ENCODE data around the gene IFNA8. TPM values are rescaled to one million over a fixed set of nuclear protein-coding genes. Genes with fewer than 3 reads are reported as not detected.
"Not testable (repeated sequence)": the region's sequence is repeated elsewhere in the genome, so short reads cannot be mapped to it uniquely, and the experiment has no call there.

The IFNA8 gene
- total and polyA plus RNA-seq, 4 experiments from 2014 or later, result not detected

DNA sequence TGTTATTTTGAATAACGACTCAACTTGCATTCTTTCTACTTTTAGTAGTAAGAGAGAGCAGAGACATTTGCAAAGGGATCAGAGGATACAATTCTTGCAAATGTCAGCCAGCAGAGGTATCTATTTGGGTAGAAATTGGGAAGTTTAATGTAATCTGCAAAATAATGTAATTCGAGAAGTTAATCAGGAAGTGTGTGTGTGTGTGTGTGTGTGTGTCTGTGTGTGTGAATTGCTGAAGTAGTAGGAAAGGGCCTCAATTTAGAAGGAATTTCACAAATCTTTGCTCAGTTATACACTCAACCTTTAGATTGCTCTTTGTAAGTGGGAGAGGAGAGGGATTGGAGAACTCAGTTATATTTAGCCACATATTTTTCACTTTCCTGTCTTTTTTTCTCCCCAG, 20.3 kb downstream of the IFNA8 start:
- Histone ChIP-seq H3K36me3 (ENCODE audit: insufficient read depth, low read length) (no peaks in the 10 kb centered on the region), H3K9me3 (ENCODE audit: control insufficient read depth in 1 of 2, low read length in 2 of 2) (no peaks in the 10 kb centered on the region), H3K27me3 (ENCODE audit: insufficient read depth, low read length) (no peaks in the 10 kb centered on the region), H3K4me3 (ENCODE audit: low read length in 2 of 2) (no peak overlapping the region), H3K27ac (ENCODE audit: low read depth, low read length) (no peak overlapping the region), H3K4me1 (ENCODE audit: insufficient read depth, low read length) (no peaks in the 10 kb centered on the region)
- intact Hi-C loops (cut with micrococcal nuclease), result no loop called here
- POLR2A ChIA-PET (ENCODE audit: partially characterized antibody), result no interaction called here
- no peaks in the 10 kb centered on the region for H3K4me1 Mint-ChIP-seq
- no peaks in the 10 kb centered on the region for H3K36me3 Mint-ChIP-seq
- no peaks in the 10 kb centered on the region for H3K9me3 Mint-ChIP-seq
- CTCF ChIA-PET (ENCODE audit: partially characterized antibody), result no interaction called here
- peaks cover 23 to 26% of the 10 kb centered on the region in 2 donors for H3K27me3 Mint-ChIP-seq
- DNase-seq, result no peak
- no peak overlapping the region for H3K4me3 Mint-ChIP-seq
- no peak overlapping the region for H3K27ac Mint-ChIP-seq

DNA sequence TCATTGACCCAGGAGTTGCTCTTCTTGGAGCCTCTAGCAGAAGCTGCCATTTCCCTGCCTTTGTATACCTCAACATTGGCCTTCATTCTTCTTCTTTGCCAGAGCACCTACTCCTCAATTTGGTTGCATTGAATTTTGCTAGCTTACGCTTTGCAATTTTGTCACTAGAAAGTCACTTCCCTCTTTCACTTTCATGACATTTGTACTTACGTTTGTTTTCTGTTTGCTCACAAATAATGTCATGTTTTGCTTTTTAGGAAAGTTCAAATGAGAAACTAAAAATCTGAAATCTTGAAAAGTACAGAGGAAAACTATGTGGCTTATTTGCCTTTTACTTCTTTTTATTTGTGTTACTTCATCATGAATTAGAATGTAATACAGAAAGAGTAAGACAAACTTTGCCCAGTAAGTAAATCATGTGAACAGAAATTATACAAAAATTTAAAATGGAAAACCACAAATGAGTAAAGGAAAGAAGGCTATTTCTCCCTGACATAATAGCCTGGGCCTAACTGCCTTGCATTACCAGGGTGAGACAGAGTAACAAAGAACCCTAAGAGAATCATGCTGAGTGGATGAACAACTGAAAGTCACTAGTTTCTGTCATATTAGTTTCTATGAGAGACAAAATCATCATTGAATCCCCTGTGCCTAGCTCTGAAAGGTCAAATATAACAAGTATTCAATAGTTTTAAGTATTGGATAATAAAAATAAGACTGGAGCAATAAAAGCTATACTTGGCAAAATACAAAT, 23.9 kb downstream of the IFNA8 start:
- peaks cover 18 to 21% of the 10 kb centered on the region in 2 donors for H3K27me3 Mint-ChIP-seq
- H3K27ac Mint-ChIP-seq, result no peak overlapping the region
- Histone ChIP-seq H3K4me1 (ENCODE audit: insufficient read depth, low read length) (no peaks in the 10 kb centered on the region), H3K4me3 (ENCODE audit: low read length in 2 of 2) (no peak overlapping the region), H3K27me3 (ENCODE audit: insufficient read depth, low read length) (no peaks in the 10 kb centered on the region), H3K27ac (ENCODE audit: low read depth, low read length) (no peak overlapping the region), H3K36me3 (ENCODE audit: insufficient read depth, low read length) (no peaks in the 10 kb centered on the region), H3K9me3 (ENCODE audit: control insufficient read depth in 1 of 2, low read length in 2 of 2) (no peaks in the 10 kb centered on the region)
- POLR2A ChIA-PET (ENCODE audit: partially characterized antibody), result no interaction called here
- no peaks in the 10 kb centered on the region for H3K4me1 Mint-ChIP-seq
- DNase-seq, result no peak
- H3K4me3 Mint-ChIP-seq, result no peak overlapping the region
- CTCF ChIA-PET (ENCODE audit: partially characterized antibody), result interaction anchor here (0.7 to 4.0 kb wide), 9 partner anchors 10 to 358 kb away, joined by 3 to 24 read pairs (median 5); no protein-coding TSS in a partner anchor
- no peaks in the 10 kb centered on the region for H3K9me3 Mint-ChIP-seq
- no peaks in the 10 kb centered on the region for H3K36me3 Mint-ChIP-seq
- intact Hi-C loops (cut with micrococcal nuclease), result no loop called here

DNA sequence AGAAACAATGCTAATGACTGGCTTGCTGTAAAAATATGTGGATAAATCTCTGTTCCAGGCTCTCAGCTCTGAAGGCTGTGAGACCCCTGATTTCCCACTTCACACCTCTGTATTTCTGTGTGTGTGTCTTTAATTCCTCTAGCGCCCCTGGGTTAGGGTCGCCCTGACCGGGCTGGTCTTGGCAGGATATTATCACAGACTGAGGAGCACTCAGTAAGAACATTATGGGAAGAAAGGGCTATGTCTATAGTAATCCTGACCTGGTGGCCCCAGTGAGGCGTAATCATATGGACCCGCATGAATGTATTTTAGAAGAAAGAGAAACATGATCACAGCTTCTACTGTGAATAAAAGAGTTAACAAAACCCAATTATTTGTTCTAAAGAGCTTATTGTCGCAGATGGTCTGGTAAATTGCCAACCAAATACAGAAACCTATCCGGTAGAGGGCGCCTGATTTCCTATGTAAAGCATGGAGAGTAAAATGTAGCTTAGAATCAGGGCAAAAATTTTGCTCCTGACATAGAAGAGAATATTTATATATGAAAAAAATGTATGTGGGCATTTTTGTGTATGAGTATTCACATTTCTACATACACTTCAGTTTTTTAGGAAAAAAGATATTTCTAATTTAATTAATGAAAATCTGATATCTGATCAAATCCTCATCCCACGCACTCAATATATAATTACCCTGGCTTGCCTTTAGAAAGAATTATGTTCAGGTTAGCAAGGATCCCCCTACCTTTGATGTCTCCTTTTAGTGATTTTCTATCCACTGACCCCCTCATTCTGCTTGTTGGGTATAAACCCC, 25.5 kb downstream of the IFNA8 start:
- no peaks in the 10 kb centered on the region for H3K36me3 Mint-ChIP-seq
- H3K4me3 Mint-ChIP-seq, result no peak overlapping the region
- no peaks in the 10 kb centered on the region for H3K4me1 Mint-ChIP-seq
- Histone ChIP-seq H3K9me3 (ENCODE audit: control insufficient read depth in 1 of 2, low read length in 2 of 2) (no peaks in the 10 kb centered on the region), H3K4me3 (ENCODE audit: low read length in 2 of 2) (no peak overlapping the region), H3K36me3 (ENCODE audit: insufficient read depth, low read length) (no peaks in the 10 kb centered on the region), H3K27ac (ENCODE audit: low read depth, low read length) (no peak overlapping the region), H3K27me3 (ENCODE audit: insufficient read depth, low read length) (no peaks in the 10 kb centered on the region), H3K4me1 (ENCODE audit: insufficient read depth, low read length) (no peaks in the 10 kb centered on the region)
- peak; percentile 31 to 55 (median 40) for DNase-seq
- POLR2A ChIA-PET (ENCODE audit: partially characterized antibody), result interaction anchor here (0.7 to 1.1 kb wide), 2 partner anchors 108 to 371 kb away, joined by 3 read pairs; no protein-coding TSS in a partner anchor
- CTCF ChIA-PET (ENCODE audit: partially characterized antibody), result interaction anchor here (0.6 to 4.0 kb wide), 34 partner anchors 9 to 685 kb away, joined by 3 to 28 read pairs (median 4); partner anchors contain the start of gene KLHL9
- H3K9me3 Mint-ChIP-seq, result no peaks in the 10 kb centered on the region
- peaks cover 14 to 19% of the 10 kb centered on the region in 2 donors for H3K27me3 Mint-ChIP-seq
- intact Hi-C loops (cut with micrococcal nuclease), result loop anchor here (1.0 kb wide), 3 partner anchors 21 to 355 kb away; no protein-coding TSS in a partner anchor
- no peak overlapping the region for H3K27ac Mint-ChIP-seq

DNA sequence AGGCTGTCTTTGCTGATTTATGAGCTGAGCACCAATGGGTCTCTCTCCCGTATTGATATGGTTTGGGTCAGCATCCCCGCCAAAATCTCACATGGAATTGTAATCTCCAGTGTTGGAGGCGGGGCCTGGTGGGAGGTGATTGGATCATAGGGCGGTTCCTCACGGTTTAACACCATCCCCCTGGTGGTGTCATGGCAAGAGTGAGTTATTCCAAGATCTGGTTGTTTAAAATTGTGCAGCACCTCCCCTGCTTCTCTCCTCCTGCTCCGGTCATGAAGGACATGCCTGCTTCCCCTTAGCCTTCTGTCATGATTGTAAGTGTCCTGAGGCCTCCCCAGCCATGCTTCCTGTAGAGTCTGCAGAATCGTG, 26.1 kb downstream of the IFNA8 start:
- H3K27ac Mint-ChIP-seq; intact Hi-C loops (cut with micrococcal nuclease); DNase-seq; H3K9me3 Mint-ChIP-seq; H3K27me3 ChIP-seq (ENCODE audit: insufficient read depth, low read length); H3K36me3 ChIP-seq (ENCODE audit: insufficient read depth, low read length); H3K4me1 Mint-ChIP-seq; H3K4me3 Mint-ChIP-seq; H3K36me3 Mint-ChIP-seq; H3K27ac ChIP-seq (ENCODE audit: low read depth, low read length); H3K9me3 ChIP-seq (ENCODE audit: control insufficient read depth in 1 of 2, low read length in 2 of 2); H3K4me3 ChIP-seq (ENCODE audit: low read length in 2 of 2); H3K4me1 ChIP-seq (ENCODE audit: insufficient read depth, low read length): not testable (repeated sequence)
- ChIA-PET POLR2A (ENCODE audit: partially characterized antibody) (interaction anchor here (1.1 kb wide), 1 partner anchor 109 kb away, joined by 3 read pairs; no protein-coding TSS in a partner anchor), CTCF (ENCODE audit: partially characterized antibody) (interaction anchor here (0.6 to 4.0 kb wide), 31 partner anchors 9 to 685 kb away, joined by 3 to 28 read pairs (median 3); partner anchors contain the start of gene KLHL9)
- H3K27me3 Mint-ChIP-seq, result peaks cover 14 to 19% of the 10 kb centered on the region in 2 donors

DNA sequence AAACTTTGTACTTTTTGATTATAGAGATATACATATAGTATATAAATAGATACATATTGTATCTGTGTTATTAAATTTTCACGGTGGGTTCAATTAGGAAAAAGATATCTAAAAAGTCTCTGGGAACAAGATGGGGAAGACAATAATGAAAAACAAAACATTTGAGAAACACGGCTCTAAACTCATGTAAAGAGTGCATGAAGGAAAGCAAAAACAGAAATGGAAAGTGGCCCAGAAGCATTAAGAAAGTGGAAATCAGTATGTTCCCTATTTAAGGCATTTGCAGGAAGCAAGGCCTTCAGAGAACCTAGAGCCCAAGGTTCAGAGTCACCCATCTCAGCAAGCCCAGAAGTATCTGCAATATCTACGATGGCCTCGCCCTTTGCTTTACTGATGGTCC, 31.2 kb downstream of the IFNA8 start, which contains the start of gene IFNA1:
Gene IFNA1 (plus strand): TSS at position 301 of the 400 bp plus-strand sequence. CDS start 69 bp downstream, at position 370.
- H3K4me3 ChIP-seq (ENCODE audit: low read length in 2 of 2), result no peak within 1 kb of the TSS
- Mint-ChIP-seq H3K9me3 (no peaks in the 10 kb centered on the region), H3K36me3 (no peaks in the 10 kb centered on the region), H3K27me3 (peaks cover 1 to 3% of the 10 kb centered on the region in 2 donors), H3K4me1 (peaks cover 10 to 16% (median 13%) of the 10 kb centered on the region in 4 donors), H3K4me3 (no peak within 1 kb of the TSS), H3K27ac (no peak within 1 kb of the TSS)
- CTCF ChIA-PET (ENCODE audit: partially characterized antibody), result interaction anchor here (2.2 kb wide), 1 partner anchor 26 kb away, joined by 6 read pairs; no protein-coding TSS in a partner anchor
- H3K9me3 ChIP-seq (ENCODE audit: control insufficient read depth in 1 of 2, low read length in 2 of 2), result no peaks in the 10 kb centered on the region
- DNase-seq, result no peak
- POLR2A ChIA-PET (ENCODE audit: partially characterized antibody), result interaction anchor here (0.6 kb wide), 1 partner anchor 14 kb away, joined by 3 read pairs; no protein-coding TSS in a partner anchor
- no peaks in the 10 kb centered on the region for H3K36me3 ChIP-seq (ENCODE audit: insufficient read depth, low read length)
- intact Hi-C loops (cut with micrococcal nuclease), result no loop called here
- H3K27ac ChIP-seq (ENCODE audit: low read depth, low read length), result no peak within 1 kb of the TSS
- no peaks in the 10 kb centered on the region for H3K27me3 ChIP-seq (ENCODE audit: insufficient read depth, low read length)
- H3K4me1 ChIP-seq (ENCODE audit: insufficient read depth, low read length), result peaks cover 16% of the 10 kb centered on the region

DNA sequence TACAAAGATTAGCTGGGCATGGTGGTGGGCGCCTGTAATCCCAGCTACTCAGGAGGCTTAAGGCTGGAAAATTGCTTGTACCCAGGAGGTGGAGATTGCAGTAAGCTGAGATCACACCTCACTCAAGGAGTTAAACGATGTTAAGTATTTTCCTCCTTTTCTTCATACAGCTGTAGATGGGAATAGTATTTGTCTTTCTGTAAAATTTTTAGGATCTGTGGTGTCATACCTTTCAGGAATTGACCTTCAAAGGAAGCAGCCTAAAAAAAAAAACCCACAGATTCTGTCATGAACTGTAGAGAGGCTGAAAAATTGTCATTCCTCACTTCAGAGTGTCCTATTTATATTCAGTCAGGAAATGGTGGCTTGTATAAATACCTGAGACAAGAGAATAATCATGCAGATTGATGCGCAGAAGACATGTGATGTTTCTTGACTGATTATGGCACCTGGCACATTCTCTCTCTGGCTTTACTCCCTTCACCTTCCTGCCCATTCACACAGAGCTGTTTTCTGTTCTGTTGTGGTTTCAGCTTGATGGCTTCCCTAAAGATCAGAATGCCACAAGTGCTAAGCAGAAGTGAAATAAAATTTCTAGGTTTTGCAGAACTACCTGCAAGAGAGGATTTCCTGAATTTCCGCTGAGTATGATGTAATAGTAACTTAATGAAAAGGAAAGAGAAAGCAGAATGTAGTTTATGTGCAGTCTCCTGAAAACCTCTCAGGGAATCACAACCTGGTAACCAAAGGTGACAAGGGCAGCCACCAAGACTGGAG, 35.1 kb downstream of the IFNA8 start:
- no peaks in the 10 kb centered on the region for H3K36me3 Mint-ChIP-seq
- CTCF ChIA-PET (ENCODE audit: partially characterized antibody), result interaction anchor here (1.1 to 3.3 kb wide), 3 partner anchors 9 to 48 kb away, joined by 3 to 28 read pairs (median 5); no protein-coding TSS in a partner anchor
- intact Hi-C loops (cut with micrococcal nuclease), result no loop called here
- H3K27me3 Mint-ChIP-seq, result no peaks in the 10 kb centered on the region
- POLR2A ChIA-PET (ENCODE audit: partially characterized antibody), result interaction anchor here (0.6 to 0.7 kb wide), 2 partner anchors 249 to 370 kb away, joined by 3 read pairs; no protein-coding TSS in a partner anchor
- H3K9me3 Mint-ChIP-seq, result no peaks in the 10 kb centered on the region
- Histone ChIP-seq H3K27ac (ENCODE audit: low read depth, low read length) (no peak overlapping the region), H3K27me3 (ENCODE audit: insufficient read depth, low read length) (no peaks in the 10 kb centered on the region), H3K36me3 (ENCODE audit: insufficient read depth, low read length) (no peaks in the 10 kb centered on the region), H3K9me3 (ENCODE audit: control insufficient read depth in 1 of 2, low read length in 2 of 2) (no peaks in the 10 kb centered on the region), H3K4me3 (ENCODE audit: low read length in 2 of 2) (no peak overlapping the region), H3K4me1 (ENCODE audit: insufficient read depth, low read length) (peaks cover 16% of the 10 kb centered on the region)
- DNase-seq, result peak; percentile 65 to 77 (median 69)
- H3K27ac Mint-ChIP-seq, result peak overlapping the region; percentile 28 to 91 (median 88)
- peak overlapping the region; percentile 43 to 66 (median 56) for H3K4me3 Mint-ChIP-seq
- H3K4me1 Mint-ChIP-seq, result peaks cover 10 to 16% (median 13%) of the 10 kb centered on the region in 4 donors

Data from CD4-positive, alpha-beta memory T cell (primary cell).